ENCODE measurements around the gene CARD14. TPM values are rescaled to one million over a fixed set of nuclear protein-coding genes. Genes with fewer than 3 reads are reported as not detected.
A peak's percentile ranks its signal among the peaks of the same experiment; 100 is the strongest.

Gene CARD14
- total RNA-seq, 1 experiment from 2014 or later: 0.09 TPM

GRCh38 chr17:80218391-80218790 is 48.6 kb downstream of the CARD14 start:
- POLR2A ChIA-PET (ENCODE audit: low non-redundant PET): no interaction called here
- H3K36me3 ChIP-seq (ENCODE audit: insufficient read depth, low read length, poor library complexity, severe bottlenecking): no peaks in the 10 kb centered on the region
- H3K27ac ChIP-seq (ENCODE audit: low read depth, low read length, poor library complexity, severe bottlenecking): no peak overlapping the region
- TF ChIP-seq CTCF (conservative IDR thresholded peaks at IDR 0.05; ENCODE audit: low read depth, low read length) (no peak), EZH2 (IDR thresholded peaks at IDR 0.05; ENCODE audit: borderline replicate concordance, low read depth, low read length, poor library complexity, severe bottlenecking) (no peak)
- BruUV-seq (replicated peaks): no TSS peak
- CTCF ChIA-PET: no interaction called here
- no peaks in the 10 kb centered on the region for H3K9me3 ChIP-seq (ENCODE audit: low read depth, low read length, poor library complexity, severe bottlenecking)
- intact Hi-C loops (cut with micrococcal nuclease; ENCODE audit: unreplicated experiment): no loop called here
- H3K4me3 ChIP-seq (ENCODE audit: low read depth, low read length, poor library complexity, severe bottlenecking): no peak overlapping the region
- peaks cover 9% of the 10 kb centered on the region for H3K4me1 ChIP-seq (ENCODE audit: insufficient read depth, low read length, poor library complexity, severe bottlenecking)
- no peak for DNase-seq (ENCODE audit: low spot score)
- H3K27me3 ChIP-seq (replicated peaks; ENCODE audit: insufficient read depth, low read depth, low read length, poor library complexity): no peaks in the 10 kb centered on the region

- peak overlapping the region; percentile 61 for H3K4me3 ChIP-seq (ENCODE audit: low read depth, low read length, poor library complexity, severe bottlenecking)
- peak; percentile 71 for DNase-seq (ENCODE audit: low spot score)
- TSS peak; percentile 42 for BruUV-seq (replicated peaks)
- no peaks in the 10 kb centered on the region for H3K27me3 ChIP-seq (replicated peaks; ENCODE audit: insufficient read depth, low read depth, low read length, poor library complexity)
- ChIA-PET POLR2A (ENCODE audit: low non-redundant PET) (no interaction called here), CTCF (interaction anchor here (0.7 kb wide), 1 partner anchor 249 kb away, joined by 6 read pairs; no protein-coding TSS in a partner anchor)
- peak overlapping the region; percentile 72 for H3K27ac ChIP-seq (ENCODE audit: low read depth, low read length, poor library complexity, severe bottlenecking)
- no peak for TF ChIP-seq CTCF (conservative IDR thresholded peaks at IDR 0.05; ENCODE audit: low read depth, low read length)
- TF ChIP-seq EZH2 (IDR thresholded peaks at IDR 0.05; ENCODE audit: borderline replicate concordance, low read depth, low read length, poor library complexity, severe bottlenecking): no peak
- peaks cover 9% of the 10 kb centered on the region for H3K4me1 ChIP-seq (ENCODE audit: insufficient read depth, low read length, poor library complexity, severe bottlenecking)
- H3K36me3 ChIP-seq (ENCODE audit: insufficient read depth, low read length, poor library complexity, severe bottlenecking): no peaks in the 10 kb centered on the region
- H3K9me3 ChIP-seq (ENCODE audit: low read depth, low read length, poor library complexity, severe bottlenecking): no peaks in the 10 kb centered on the region
- intact Hi-C loops (cut with micrococcal nuclease; ENCODE audit: unreplicated experiment): no loop called here
Measured at GRCh38 chr17:80219013-80219762, 49.4 kb downstream of the CARD14 start.

DNA sequence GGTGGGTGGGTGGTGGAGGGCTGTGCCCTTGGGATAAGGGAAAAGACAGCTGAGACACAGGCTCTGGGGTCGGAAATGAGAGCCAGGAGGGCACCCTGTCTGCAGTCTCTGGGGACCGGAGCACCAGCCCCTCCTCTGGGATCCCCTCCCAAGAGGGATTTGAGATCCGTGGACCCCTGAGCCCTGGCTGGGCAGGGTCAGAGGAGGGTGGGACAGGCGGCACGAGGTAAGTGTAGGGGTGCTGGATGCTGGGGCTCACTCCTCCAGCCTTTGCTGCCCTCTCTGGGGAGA is 49.9 kb downstream of the CARD14 start:
- BruUV-seq (replicated peaks): no TSS peak
- Histone ChIP-seq H3K36me3 (ENCODE audit: insufficient read depth, low read length, poor library complexity, severe bottlenecking) (no peaks in the 10 kb centered on the region), H3K27me3 (replicated peaks; ENCODE audit: insufficient read depth, low read depth, low read length, poor library complexity) (no peaks in the 10 kb centered on the region), H3K4me1 (ENCODE audit: insufficient read depth, low read length, poor library complexity, severe bottlenecking) (peaks cover 9% of the 10 kb centered on the region), H3K9me3 (ENCODE audit: low read depth, low read length, poor library complexity, severe bottlenecking) (no peaks in the 10 kb centered on the region), H3K4me3 (ENCODE audit: low read depth, low read length, poor library complexity, severe bottlenecking) (peak overlapping the region; percentile 61), H3K27ac (ENCODE audit: low read depth, low read length, poor library complexity, severe bottlenecking) (peak overlapping the region; percentile 72)
- TF ChIP-seq CTCF (conservative IDR thresholded peaks at IDR 0.05; ENCODE audit: low read depth, low read length) (no peak), EZH2 (IDR thresholded peaks at IDR 0.05; ENCODE audit: borderline replicate concordance, low read depth, low read length, poor library complexity, severe bottlenecking) (no peak)
- no peak for DNase-seq (ENCODE audit: low spot score)
- intact Hi-C loops (cut with micrococcal nuclease; ENCODE audit: unreplicated experiment): no loop called here
- ChIA-PET CTCF (interaction anchor here (0.7 to 0.8 kb wide), 2 partner anchors 250 to 1020 kb away, joined by 4 to 6 read pairs; partner anchors contain the start of gene NDUFAF8), POLR2A (ENCODE audit: low non-redundant PET) (no interaction called here)
